Subcutaneous abdominal adipose tissue (tissue), 5 donors: Measurements from ENCODE around the gene KBTBD3.

ENCODE experiments used
- H3K27ac ChIP-seq: one replicate; pipeline ENCODE4 v1.7.0; 2013; ENCODE audit warnings: low read depth, mild to moderate bottlenecking, inconsistent platforms, low read length, moderate library complexity
- H3K27me3 ChIP-seq, 5 donors: one replicate each; pipeline ENCODE4 v1.7.0; 2013; ENCODE audit warnings: low read length in 5 of 5, inconsistent platforms in 1 of 5; ENCODE audit not compliant: control insufficient read depth in 5 of 5, insufficient read depth in 4 of 5
- H3K36me3 ChIP-seq, 5 donors: one replicate each; pipeline ENCODE4 v1.7.0; 2013; ENCODE audit warnings: low read length in 5 of 5; ENCODE audit not compliant: control insufficient read depth in 5 of 5, insufficient read depth in 5 of 5
- H3K4me1 ChIP-seq, 5 donors: one replicate each; pipeline ENCODE4 v1.7.0; 2013; ENCODE audit warnings: low read length in 5 of 5, mild to moderate bottlenecking in 3 of 5, moderate library complexity in 1 of 5; ENCODE audit not compliant: control insufficient read depth in 5 of 5, insufficient read depth in 5 of 5
- H3K4me3 ChIP-seq, 5 donors: one replicate each; pipeline ENCODE4 v1.7.0; 2013; ENCODE audit warnings: low read length in 5 of 5, low read depth in 1 of 5
- H3K9ac ChIP-seq, 5 donors: one replicate each; pipeline ENCODE4 v1.7.0; 2013; ENCODE audit warnings: low read length in 5 of 5, mild to moderate bottlenecking in 4 of 5, moderate library complexity in 3 of 5
- H3K9me3 ChIP-seq, 5 donors: one replicate each; pipeline ENCODE4 v1.7.0; 2013; ENCODE audit warnings: low read length in 5 of 5; ENCODE audit not compliant: control insufficient read depth in 5 of 5
- donor health status: healthy.
- donor health status: healthy.
- donor health status: healthy.
- donor health status: healthy.
- donor health status: healthy.

Gene KBTBD3

DNA sequence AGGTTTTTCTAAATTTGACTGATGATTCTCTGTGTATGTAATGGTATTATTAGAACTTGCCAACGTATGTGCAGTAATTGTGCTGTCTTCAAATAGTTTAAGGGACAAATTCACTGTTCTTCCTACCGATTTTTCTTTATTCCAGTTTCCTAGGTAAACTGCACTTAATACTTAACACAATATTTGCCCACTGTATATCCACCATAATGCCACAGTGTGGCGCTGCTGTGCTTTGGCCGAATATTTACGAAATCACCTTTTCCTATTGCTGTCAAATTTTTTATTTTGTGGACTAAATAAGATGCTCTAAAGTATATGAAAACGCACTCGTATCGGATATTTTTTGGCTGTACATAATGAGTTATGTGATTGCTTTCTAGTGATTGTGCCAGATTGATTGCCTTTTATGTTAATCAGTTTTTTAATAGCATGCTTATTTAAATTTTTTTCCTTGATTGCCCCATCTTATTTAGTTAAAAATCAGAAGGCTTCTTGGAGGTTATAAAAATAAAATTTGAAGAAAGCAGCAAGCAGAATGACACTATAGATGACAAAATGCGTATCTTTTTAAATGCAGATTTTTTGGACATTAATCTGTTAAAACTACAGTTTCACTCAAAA, 10.8 kb upstream of the KBTBD3 start:
- Histone ChIP-seq H3K27ac (no peak overlapping the region), H3K9ac (peak overlapping the region in 3 of 5 donors; percentile 6 to 28 (median 20)), H3K9me3 (no peaks in the 10 kb centered on the region), H3K4me3 (no peak overlapping the region), H3K36me3 (peaks cover 18 to 30% (median 23%) of the 10 kb centered on the region in 5 donors), H3K4me1 (peaks cover 2 to 14% (median 8%) of the 10 kb centered on the region in 5 donors), H3K27me3 (no peaks in the 10 kb centered on the region)

GRCh38 chr11:106086850-106087249, 9.7 kb upstream of the KBTBD3 start:
- Histone ChIP-seq H3K9me3 (no peaks in the 10 kb centered on the region), H3K9ac (no peak overlapping the region), H3K27me3 (no peaks in the 10 kb centered on the region), H3K27ac (no peak overlapping the region), H3K4me3 (no peak overlapping the region), H3K36me3 (peaks cover 14 to 26% (median 19%) of the 10 kb centered on the region in 5 donors), H3K4me1 (peaks cover 2 to 16% (median 12%) of the 10 kb centered on the region in 5 donors)

DNA sequence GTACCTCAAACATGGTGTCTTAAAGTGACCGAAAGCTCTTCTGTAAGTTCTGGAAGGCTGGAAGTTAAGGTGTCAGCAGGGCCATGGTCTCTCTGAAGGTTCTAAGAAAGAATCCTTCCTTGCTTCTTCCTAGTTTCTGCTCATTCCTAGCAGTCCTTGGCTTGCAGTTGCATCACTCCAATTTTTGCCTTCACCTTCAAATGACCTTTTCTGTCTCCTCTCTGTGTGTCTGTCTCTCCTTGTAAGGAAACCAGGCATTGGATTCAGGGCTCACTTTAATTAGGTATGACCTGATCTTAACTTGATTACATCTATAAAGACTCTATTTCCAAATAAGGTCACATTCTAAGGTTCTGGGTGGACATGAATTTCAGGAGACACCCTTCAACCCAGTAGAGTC, 9.0 kb upstream of the KBTBD3 start:
- no peaks in the 10 kb centered on the region for H3K27me3 ChIP-seq
- no peak overlapping the region for H3K4me3 ChIP-seq
- H3K4me1 ChIP-seq = peaks cover 2 to 21% (median 12%) of the 10 kb centered on the region in 5 donors
- no peak overlapping the region for H3K27ac ChIP-seq
- no peaks in the 10 kb centered on the region for H3K9me3 ChIP-seq
- no peak overlapping the region for H3K9ac ChIP-seq
- H3K36me3 ChIP-seq = peaks cover 8 to 23% (median 15%) of the 10 kb centered on the region in 5 donors

- H3K4me3 ChIP-seq = no peak overlapping the region
- no peak overlapping the region for H3K27ac ChIP-seq
- peaks cover 11 to 26% (median 21%) of the 10 kb centered on the region in 5 donors for H3K36me3 ChIP-seq
- no peaks in the 10 kb centered on the region for H3K9me3 ChIP-seq
- no peaks in the 10 kb centered on the region for H3K27me3 ChIP-seq
- H3K9ac ChIP-seq = peak overlapping the region in 1 of 5 donors; percentile 45
- H3K4me1 ChIP-seq = peaks cover 0 to 35% (median 20%) of the 10 kb centered on the region in 5 donors
These were observed 4.9 kb upstream of the KBTBD3 start for GRCh38 chr11:106082096-106082495.

DNA sequence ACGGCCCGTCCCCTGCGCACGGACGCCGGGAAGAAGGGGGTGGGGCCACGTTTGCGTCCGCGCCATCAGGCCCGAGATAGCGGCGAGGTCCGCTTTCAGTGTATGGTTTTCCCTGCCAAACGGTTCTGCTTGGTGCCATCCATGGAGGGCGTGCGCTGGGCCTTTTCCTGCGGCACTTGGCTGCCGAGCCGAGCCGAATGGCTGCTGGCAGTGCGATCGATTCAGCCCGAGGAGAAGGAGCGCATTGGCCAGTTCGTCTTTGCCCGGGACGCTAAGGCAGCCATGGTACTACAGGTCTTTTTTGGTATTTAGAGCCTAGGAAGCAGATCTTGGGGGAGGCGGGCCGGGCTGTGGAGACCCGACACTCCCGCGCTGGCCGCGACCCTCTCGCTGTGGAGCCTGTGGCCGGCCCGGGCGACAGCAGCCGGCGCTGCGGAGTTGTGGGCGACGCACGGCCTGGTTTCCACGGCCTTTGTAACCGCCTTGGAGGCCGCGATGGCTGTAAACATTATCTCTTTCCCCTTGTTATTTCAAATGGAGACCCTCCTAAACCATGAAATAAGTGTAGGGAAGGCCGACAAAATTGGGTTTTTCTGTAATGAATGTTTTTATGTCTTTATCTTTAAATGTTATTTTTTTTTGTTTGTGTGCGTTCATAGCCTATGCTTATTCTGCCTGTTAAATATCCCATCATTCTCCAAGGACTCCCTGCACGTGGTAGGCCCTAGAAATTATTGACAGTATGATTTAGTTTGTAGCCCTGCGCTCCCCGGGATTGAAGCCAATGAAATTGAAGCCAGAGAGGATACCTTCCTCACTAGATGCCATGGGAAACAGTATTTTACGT, 685 bp upstream of the KBTBD3 start, which contains the start of gene AASDHPPT:
Gene AASDHPPT (plus strand): TSS at position 54 of the 847 bp plus-strand sequence. CDS start 49 bp downstream, at position 103.
- Histone ChIP-seq H3K9me3 (no peaks in the 10 kb centered on the region), H3K4me1 (peaks cover 0 to 42% (median 24%) of the 10 kb centered on the region in 5 donors), H3K27ac (peak within 1 kb of the TSS; percentile 86)

GRCh38 chr11:106076171-106076918, 802 bp downstream of the KBTBD3 start:
- Histone ChIP-seq H3K9ac (peak overlapping the region; percentile 70 to 92 (median 82)), H3K27me3 (no peaks in the 10 kb centered on the region), H3K4me1 (peaks cover 0 to 37% (median 23%) of the 10 kb centered on the region in 5 donors), H3K27ac (peak overlapping the region; percentile 71), H3K9me3 (no peaks in the 10 kb centered on the region), H3K4me3 (peak overlapping the region; percentile 97 to 100 (median 99)), H3K36me3 (peaks cover 7 to 17% (median 10%) of the 10 kb centered on the region in 5 donors)

More for the DNA sequence above, 685 bp upstream of the KBTBD3 start, which contains the start of gene AASDHPPT:
- H3K36me3 ChIP-seq = peaks cover 7 to 24% (median 18%) of the 10 kb centered on the region in 5 donors
- H3K27me3 ChIP-seq = no peaks in the 10 kb centered on the region
- H3K9ac ChIP-seq = peak within 1 kb of the TSS; percentile 90 to 99 (median 93)
- peak within 1 kb of the TSS; percentile 97 to 100 (median 100) for H3K4me3 ChIP-seq

DNA sequence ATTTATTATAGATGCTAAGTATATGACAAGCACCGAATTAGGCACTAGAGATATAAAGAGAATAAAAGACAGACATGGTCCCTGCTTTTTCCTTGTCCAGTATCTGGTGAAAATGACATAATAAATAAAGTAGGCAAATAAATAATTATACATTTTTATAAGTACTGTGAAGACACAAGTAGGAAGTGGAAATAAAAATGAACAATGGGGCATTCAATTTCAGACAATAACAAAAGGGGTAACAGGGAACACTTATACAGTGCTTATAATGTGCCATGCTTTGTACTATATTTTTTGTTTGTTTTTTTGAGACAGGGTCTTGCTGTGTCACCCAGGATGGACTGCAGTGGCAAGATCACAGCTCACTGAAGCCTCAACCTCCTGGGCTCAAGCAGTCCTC, 4.3 kb downstream of the KBTBD3 start:
- Histone ChIP-seq H3K4me3 (no peak overlapping the region), H3K27ac (no peak overlapping the region), H3K9me3 (peaks cover 0 to 5% (median 0%) of the 10 kb centered on the region in 5 donors), H3K4me1 (peaks cover 0 to 10% (median 9%) of the 10 kb centered on the region in 5 donors), H3K9ac (no peak overlapping the region), H3K36me3 (peaks cover 0 to 4% (median 0%) of the 10 kb centered on the region in 5 donors), H3K27me3 (no peaks in the 10 kb centered on the region)

- no peaks in the 10 kb centered on the region for H3K27me3 ChIP-seq
- no peaks in the 10 kb centered on the region for H3K4me1 ChIP-seq
- peaks cover 0 to 5% (median 0%) of the 10 kb centered on the region in 5 donors for H3K9me3 ChIP-seq
- no peak overlapping the region for H3K9ac ChIP-seq
- H3K27ac ChIP-seq = no peak overlapping the region
- H3K4me3 ChIP-seq = no peak overlapping the region
- H3K36me3 ChIP-seq = peaks cover 0 to 4% (median 0%) of the 10 kb centered on the region in 5 donors
These were observed 6.5 kb downstream of the KBTBD3 start for GRCh38 chr11:106070606-106071005.

- no peaks in the 10 kb centered on the region for H3K27me3 ChIP-seq
- H3K27ac ChIP-seq = no peak overlapping the region
- no peak overlapping the region for H3K4me3 ChIP-seq
- no peaks in the 10 kb centered on the region for H3K36me3 ChIP-seq
- H3K9ac ChIP-seq = no peak overlapping the region
- H3K4me1 ChIP-seq = no peaks in the 10 kb centered on the region
- H3K9me3 ChIP-seq = no peaks in the 10 kb centered on the region
These were observed 14.1 kb downstream of the KBTBD3 start for GRCh38 chr11:106063009-106063408.
